NCI-H187 treated with DMSO at 0.1 percent for 48 hours (cell line): ENCODE results near the gene FOXP1.

ENCODE experiments used
- DNase-seq: peaks from one replicate; lab custom pipeline; 2025; lab: John Stamatoyannopoulos, UW

Gene FOXP1

GRCh38 chr3:71240034-71240433 is 343.5 kb downstream of the FOXP1 start:
- no peak for DNase-seq

GRCh38 chr3:71238355-71238757 is 345.2 kb downstream of the FOXP1 start:
- no peak for DNase-seq

GRCh38 chr3:71237672-71238071 is 345.9 kb downstream of the FOXP1 start:
- no peak for DNase-seq

GRCh38 chr3:71235846-71236245 is 347.7 kb downstream of the FOXP1 start:
- no peak for DNase-seq

GRCh38 chr3:71232895-71233294 is 350.6 kb downstream of the FOXP1 start:
- no peak for DNase-seq

GRCh38 chr3:71232175-71232679 is 351.3 kb downstream of the FOXP1 start:
- no peak for DNase-seq

GRCh38 chr3:71231680-71232079 is 351.8 kb downstream of the FOXP1 start:
- no peak for DNase-seq

- DNase-seq, result no peak
Measured at GRCh38 chr3:71229905-71230657, 353.4 kb downstream of the FOXP1 start.

GRCh38 chr3:71228156-71228866 is 355.2 kb downstream of the FOXP1 start:
- no peak for DNase-seq

GRCh38 chr3:71227270-71227661 is 356.3 kb downstream of the FOXP1 start:
- DNase-seq, result no peak

- DNase-seq, result no peak
Measured at GRCh38 chr3:71226565-71227269, 356.8 kb downstream of the FOXP1 start.

- DNase-seq, result no peak
Measured at GRCh38 chr3:71225951-71226564, 357.5 kb downstream of the FOXP1 start.

- DNase-seq, result no peak
Measured at GRCh38 chr3:71225002-71225684, 358.4 kb downstream of the FOXP1 start.

- no peak for DNase-seq
Measured at GRCh38 chr3:71219744-71220638, 363.5 kb downstream of the FOXP1 start.

- no peak for DNase-seq
Measured at GRCh38 chr3:71218508-71218907, 365.0 kb downstream of the FOXP1 start.

GRCh38 chr3:71217640-71218222 is 365.8 kb downstream of the FOXP1 start:
- peak; percentile 88 for DNase-seq

GRCh38 chr3:71215351-71215750 is 368.2 kb downstream of the FOXP1 start:
- DNase-seq, result no peak

- no peak for DNase-seq
Measured at GRCh38 chr3:71214797-71215196, 368.7 kb downstream of the FOXP1 start.

GRCh38 chr3:71214016-71214415 is 369.5 kb downstream of the FOXP1 start:
- no peak for DNase-seq

GRCh38 chr3:71211083-71211482 is 372.4 kb downstream of the FOXP1 start:
- no peak for DNase-seq
